Osteoblast (primary cell): Measurements from ENCODE around the gene S100A13. TPM values are rescaled to one million over a fixed set of nuclear protein-coding genes. Genes with fewer than 3 reads are reported as not detected.
"Not testable (repeated sequence)": the region's sequence is repeated elsewhere in the genome, so short reads cannot be mapped to it uniquely, and the experiment has no call there.

Source experiments
- DNase-seq: peaks from one replicate; pipeline ENCODE4 v3.0.0; 2011; ENCODE audit warnings: low spot score, mixed read lengths; ENCODE audit not compliant: insufficient read length; ENCODE audit errors: missing footprints
- H2AFZ ChIP-seq: 2 replicates; pipeline ENCODE4 v1.6.0; 2011; ENCODE audit warnings: mild to moderate bottlenecking, low read length
- H3K27ac ChIP-seq: 2 replicates; pipeline ENCODE4 v1.5.1; 2011; ENCODE audit warnings: mild to moderate bottlenecking, low read depth, low read length, moderate library complexity
- H3K27me3 ChIP-seq: 2 replicates; pipeline ENCODE4 v1.6.0; 2012; ENCODE audit warnings: mild to moderate bottlenecking, control low read depth, inconsistent platforms, low read length, moderate library complexity; ENCODE audit not compliant: insufficient read depth
- H3K36me3 ChIP-seq: 2 replicates; pipeline ENCODE4 v1.5.1; 2011; ENCODE audit warnings: mild to moderate bottlenecking, low read length, control low read depth, moderate library complexity; ENCODE audit not compliant: insufficient read depth
- H3K4me1 ChIP-seq: 2 replicates; pipeline ENCODE4 v1.5.1; 2011; ENCODE audit warnings: mild to moderate bottlenecking, low read length, control low read depth, moderate library complexity; ENCODE audit not compliant: insufficient read depth
- H3K4me2 ChIP-seq: 2 replicates; pipeline ENCODE4 v1.6.0; 2011; ENCODE audit warnings: mild to moderate bottlenecking, low read length; ENCODE audit not compliant: insufficient read depth
- H3K4me3 ChIP-seq: fragments of 200-600 bp; sonication (generic); 3 replicates; pipeline ENCODE4 v1.5.1; 2012; ENCODE audit warnings: mild to moderate bottlenecking, low read length, inconsistent platforms; ENCODE audit not compliant: insufficient read depth
- H3K79me2 ChIP-seq: 2 replicates; pipeline ENCODE4 v1.6.0; 2012; ENCODE audit warnings: mild to moderate bottlenecking, low read length, control low read depth, inconsistent platforms; ENCODE audit not compliant: insufficient read depth
- H3K9me3 ChIP-seq: 2 replicates; pipeline ENCODE4 v1.5.1; 2011; ENCODE audit warnings: low read depth, low read length, control low read depth
- H4K20me1 ChIP-seq: 2 replicates; pipeline ENCODE4 v1.6.0; 2012; ENCODE audit warnings: mild to moderate bottlenecking, low read length, control low read depth; ENCODE audit not compliant: insufficient read depth
- CTCF ChIP-seq: IDR thresholded peaks from 2 replicates; pipeline ENCODE4 v1.5.1; 2011; ENCODE audit warnings: mild to moderate bottlenecking, low read depth, low read length, moderate library complexity; ENCODE audit errors: extremely low read depth
- total RNA-seq: library from RNA; depleted of rRNA; stranded (reverse); fragments of >200 nt; gene quantifications from 2 replicates; pipeline ENCODE4 v1.2.3, GENCODE V29; 2012

Gene S100A13
- total RNA-seq, 1 donor = 121 TPM

- no peak overlapping the region for H3K4me3 ChIP-seq
- no peaks in the 10 kb centered on the region for H3K9me3 ChIP-seq
- H4K20me1 ChIP-seq = peaks cover 22% of the 10 kb centered on the region
- no peaks in the 10 kb centered on the region for H3K4me1 ChIP-seq
- no peaks in the 10 kb centered on the region for H3K27me3 ChIP-seq
- no peak for DNase-seq
- H3K27ac ChIP-seq = no peak overlapping the region
- TF ChIP-seq CTCF = no peak
- no peak overlapping the region for H3K4me2 ChIP-seq
- H3K79me2 ChIP-seq = peaks cover 56% of the 10 kb centered on the region
- H3K36me3 ChIP-seq = peaks cover 85% of the 10 kb centered on the region
- no peak overlapping the region for H2AFZ ChIP-seq
Measured at GRCh38 chr1:153642161-153642560, 14.9 kb upstream of the S100A13 start.

DNA sequence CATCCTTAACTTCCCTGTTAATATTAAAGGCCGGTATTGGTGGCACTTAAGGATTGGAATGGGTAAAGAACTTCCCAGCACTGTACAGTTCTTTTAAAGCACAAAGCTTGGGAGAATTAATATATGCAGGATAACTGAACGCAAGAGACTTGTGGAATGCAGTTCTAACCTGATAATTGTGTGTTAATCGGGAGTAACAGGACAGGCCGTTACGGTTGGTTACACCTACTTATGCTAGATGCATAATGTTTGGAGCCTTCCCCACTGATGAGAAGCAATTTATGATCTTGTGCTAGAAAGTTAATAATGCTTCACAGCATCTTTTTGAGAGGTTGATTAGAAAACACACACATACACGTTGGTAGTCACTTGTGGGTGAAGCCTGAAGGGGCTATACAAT lies 13.6 kb upstream of the S100A13 start:
- no peaks in the 10 kb centered on the region for H3K9me3 ChIP-seq
- no peaks in the 10 kb centered on the region for H3K27me3 ChIP-seq
- H3K4me2 ChIP-seq = no peak overlapping the region
- no peaks in the 10 kb centered on the region for H3K4me1 ChIP-seq
- peaks cover 95% of the 10 kb centered on the region for H3K36me3 ChIP-seq
- no peak overlapping the region for H3K27ac ChIP-seq
- no peak for DNase-seq
- no peak for TF ChIP-seq CTCF
- peaks cover 24% of the 10 kb centered on the region for H4K20me1 ChIP-seq
- H3K4me3 ChIP-seq = no peak overlapping the region
- peaks cover 69% of the 10 kb centered on the region for H3K79me2 ChIP-seq
- no peak overlapping the region for H2AFZ ChIP-seq

DNA sequence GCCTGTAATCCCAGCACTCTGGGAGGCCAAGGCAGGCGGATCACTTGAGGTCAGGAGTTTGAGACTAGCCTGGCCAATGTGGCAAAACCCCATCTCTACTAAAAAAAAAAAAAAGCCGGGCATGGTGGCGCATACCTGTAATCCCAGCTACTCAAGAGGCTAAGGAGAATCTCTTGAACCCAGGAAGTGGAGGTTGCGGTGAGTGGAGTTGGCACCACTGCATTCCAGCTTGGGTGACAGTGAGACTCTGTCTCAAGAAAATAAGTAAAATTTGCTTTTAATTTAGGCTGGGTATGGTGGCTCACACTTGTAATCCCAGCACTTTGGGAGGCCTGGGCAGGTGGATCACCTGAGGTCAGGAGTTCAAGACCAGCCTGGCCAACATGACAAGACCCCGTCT lies 12.9 kb upstream of the S100A13 start:
- Histone ChIP-seq H3K36me3 (peaks cover 90% of the 10 kb centered on the region), H3K79me2 (peaks cover 76% of the 10 kb centered on the region), H4K20me1 (peaks cover 23% of the 10 kb centered on the region)
- not testable (repeated sequence) for H3K9me3 ChIP-seq, H3K4me3 ChIP-seq, H3K27me3 ChIP-seq, H2AFZ ChIP-seq, H3K4me1 ChIP-seq, H3K27ac ChIP-seq, DNase-seq, H3K4me2 ChIP-seq

- H3K79me2 ChIP-seq = peaks cover 83% of the 10 kb centered on the region
- no peaks in the 10 kb centered on the region for H3K4me1 ChIP-seq
- no peak overlapping the region for H3K4me2 ChIP-seq
- H3K9me3 ChIP-seq = no peaks in the 10 kb centered on the region
- no peak overlapping the region for H2AFZ ChIP-seq
- no peaks in the 10 kb centered on the region for H3K27me3 ChIP-seq
- peaks cover 80% of the 10 kb centered on the region for H3K36me3 ChIP-seq
- no peak for DNase-seq
- H4K20me1 ChIP-seq = peaks cover 24% of the 10 kb centered on the region
- no peak for TF ChIP-seq CTCF
- no peak overlapping the region for H3K27ac ChIP-seq
- no peak overlapping the region for H3K4me3 ChIP-seq
Measured at GRCh38 chr1:153639280-153639679, 12.0 kb upstream of the S100A13 start.
